ENCODE results near the gene KIFAP3.

GRCh38 chr1:170041423-170042192 is 32.9 kb downstream of the KIFAP3 start:
- TF ChIP-seq EZH2 (IDR thresholded peaks at IDR 0.05) (no peak), POLR2AphosphoS5 (IDR thresholded peaks at IDR 0.05; ENCODE audit: borderline replicate concordance, low read depth, low read length) (no peak)
